ENCODE measurements around the gene NRP1. TPM values are rescaled to one million over a fixed set of nuclear protein-coding genes. Genes with fewer than 3 reads are reported as not detected.

NRP1 gene
- total RNA-seq, 1 experiment from 2014 or later = 2.1 TPM

GRCh38 chr10:33279276-33279675, 55.2 kb downstream of the NRP1 start:
- no peak overlapping the region for H3K4me3 ChIP-seq (ENCODE audit: insufficient read depth, low read depth, low read length)
- no peak for DNase-seq
- H3K36me3 ChIP-seq (replicated peaks; ENCODE audit: control insufficient read depth, insufficient read depth, low read length) = no peaks in the 10 kb centered on the region
- H3K27me3 ChIP-seq (ENCODE audit: control insufficient read depth, insufficient read depth, low read length) = no peaks in the 10 kb centered on the region

GRCh38 chr10:33278198-33278597, 56.3 kb downstream of the NRP1 start:
- Histone ChIP-seq H3K4me3 (ENCODE audit: insufficient read depth, low read depth, low read length) (no peak overlapping the region), H3K36me3 (replicated peaks; ENCODE audit: control insufficient read depth, insufficient read depth, low read length) (no peaks in the 10 kb centered on the region), H3K27me3 (ENCODE audit: control insufficient read depth, insufficient read depth, low read length) (no peaks in the 10 kb centered on the region)
- DNase-seq = no peak

GRCh38 chr10:33277135-33277536, 57.3 kb downstream of the NRP1 start:
- no peak overlapping the region for H3K4me3 ChIP-seq (ENCODE audit: insufficient read depth, low read depth, low read length)
- no peaks in the 10 kb centered on the region for H3K27me3 ChIP-seq (ENCODE audit: control insufficient read depth, insufficient read depth, low read length)
- H3K36me3 ChIP-seq (replicated peaks; ENCODE audit: control insufficient read depth, insufficient read depth, low read length) = no peaks in the 10 kb centered on the region
- DNase-seq = no peak

- Histone ChIP-seq H3K4me3 (ENCODE audit: insufficient read depth, low read depth, low read length) (no peak overlapping the region), H3K27me3 (ENCODE audit: control insufficient read depth, insufficient read depth, low read length) (no peaks in the 10 kb centered on the region), H3K36me3 (replicated peaks; ENCODE audit: control insufficient read depth, insufficient read depth, low read length) (no peaks in the 10 kb centered on the region)
- no peak for DNase-seq
These were observed 58.1 kb downstream of the NRP1 start for GRCh38 chr10:33276282-33276923.

GRCh38 chr10:33274096-33274785, 60.2 kb downstream of the NRP1 start:
- H3K36me3 ChIP-seq (replicated peaks; ENCODE audit: control insufficient read depth, insufficient read depth, low read length) = no peaks in the 10 kb centered on the region
- no peak for DNase-seq
- no peak overlapping the region for H3K4me3 ChIP-seq (ENCODE audit: insufficient read depth, low read depth, low read length)
- no peaks in the 10 kb centered on the region for H3K27me3 ChIP-seq (ENCODE audit: control insufficient read depth, insufficient read depth, low read length)

GRCh38 chr10:33273295-33274002, 61.0 kb downstream of the NRP1 start:
- Histone ChIP-seq H3K27me3 (ENCODE audit: control insufficient read depth, insufficient read depth, low read length) (no peaks in the 10 kb centered on the region), H3K4me3 (ENCODE audit: insufficient read depth, low read depth, low read length) (no peak overlapping the region), H3K36me3 (replicated peaks; ENCODE audit: control insufficient read depth, insufficient read depth, low read length) (no peaks in the 10 kb centered on the region)
- DNase-seq = no peak

GRCh38 chr10:33272635-33273034, 61.8 kb downstream of the NRP1 start:
- Histone ChIP-seq H3K27me3 (ENCODE audit: control insufficient read depth, insufficient read depth, low read length) (no peaks in the 10 kb centered on the region), H3K4me3 (ENCODE audit: insufficient read depth, low read depth, low read length) (no peak overlapping the region), H3K36me3 (replicated peaks; ENCODE audit: control insufficient read depth, insufficient read depth, low read length) (no peaks in the 10 kb centered on the region)
- DNase-seq = no peak

GRCh38 chr10:33271969-33272583, 62.4 kb downstream of the NRP1 start:
- no peaks in the 10 kb centered on the region for H3K27me3 ChIP-seq (ENCODE audit: control insufficient read depth, insufficient read depth, low read length)
- DNase-seq = no peak
- no peak overlapping the region for H3K4me3 ChIP-seq (ENCODE audit: insufficient read depth, low read depth, low read length)
- H3K36me3 ChIP-seq (replicated peaks; ENCODE audit: control insufficient read depth, insufficient read depth, low read length) = no peaks in the 10 kb centered on the region

- Histone ChIP-seq H3K4me3 (ENCODE audit: insufficient read depth, low read depth, low read length) (no peak overlapping the region), H3K36me3 (replicated peaks; ENCODE audit: control insufficient read depth, insufficient read depth, low read length) (no peaks in the 10 kb centered on the region), H3K27me3 (ENCODE audit: control insufficient read depth, insufficient read depth, low read length) (no peaks in the 10 kb centered on the region)
- DNase-seq = no peak
These were observed 63.5 kb downstream of the NRP1 start for GRCh38 chr10:33270971-33271370.

GRCh38 chr10:33267708-33268107, 66.8 kb downstream of the NRP1 start:
- no peaks in the 10 kb centered on the region for H3K27me3 ChIP-seq (ENCODE audit: control insufficient read depth, insufficient read depth, low read length)
- H3K4me3 ChIP-seq (ENCODE audit: insufficient read depth, low read depth, low read length) = no peak overlapping the region

GRCh38 chr10:33265621-33266020, 68.8 kb downstream of the NRP1 start:
- H3K27me3 ChIP-seq (ENCODE audit: control insufficient read depth, insufficient read depth, low read length) = no peaks in the 10 kb centered on the region
- no peak for DNase-seq
- H3K36me3 ChIP-seq (replicated peaks; ENCODE audit: control insufficient read depth, insufficient read depth, low read length) = no peaks in the 10 kb centered on the region

More at GRCh38 chr10:33267708-33268107, 66.8 kb downstream of the NRP1 start:
- no peak for DNase-seq
- H3K36me3 ChIP-seq (replicated peaks; ENCODE audit: control insufficient read depth, insufficient read depth, low read length) = no peaks in the 10 kb centered on the region

GRCh38 chr10:33263453-33263852, 71.0 kb downstream of the NRP1 start:
- H3K4me3 ChIP-seq (ENCODE audit: insufficient read depth, low read depth, low read length) = no peak overlapping the region
- no peak for DNase-seq
- H3K36me3 ChIP-seq (replicated peaks; ENCODE audit: control insufficient read depth, insufficient read depth, low read length) = no peaks in the 10 kb centered on the region
- no peaks in the 10 kb centered on the region for H3K27me3 ChIP-seq (ENCODE audit: control insufficient read depth, insufficient read depth, low read length)

More at GRCh38 chr10:33265621-33266020, 68.8 kb downstream of the NRP1 start:
- no peak overlapping the region for H3K4me3 ChIP-seq (ENCODE audit: insufficient read depth, low read depth, low read length)

- no peak for DNase-seq
- no peaks in the 10 kb centered on the region for H3K36me3 ChIP-seq (replicated peaks; ENCODE audit: control insufficient read depth, insufficient read depth, low read length)
- no peaks in the 10 kb centered on the region for H3K27me3 ChIP-seq (ENCODE audit: control insufficient read depth, insufficient read depth, low read length)
- no peak overlapping the region for H3K4me3 ChIP-seq (ENCODE audit: insufficient read depth, low read depth, low read length)
These were observed 71.6 kb downstream of the NRP1 start for GRCh38 chr10:33262871-33263270.

- DNase-seq = no peak
- Histone ChIP-seq H3K27me3 (ENCODE audit: control insufficient read depth, insufficient read depth, low read length) (no peaks in the 10 kb centered on the region), H3K4me3 (ENCODE audit: insufficient read depth, low read depth, low read length) (no peak overlapping the region), H3K36me3 (replicated peaks; ENCODE audit: control insufficient read depth, insufficient read depth, low read length) (no peaks in the 10 kb centered on the region)
These were observed 73.9 kb downstream of the NRP1 start for GRCh38 chr10:33260403-33261149.
